Skeletal muscle satellite cell (primary cell): ENCODE results near the gene ATP10A.
A peak's percentile ranks its signal among the peaks of the same experiment; 100 is the strongest.
"Not testable (repeated sequence)": the region's sequence is repeated elsewhere in the genome, so short reads cannot be mapped to it uniquely, and the experiment has no call there.

Experiments
- H3K27me3 ChIP-seq: 2 replicates; pipeline ENCODE4 v1.7.0; 2013; ENCODE audit warnings: low read length; ENCODE audit not compliant: control insufficient read depth, insufficient read depth
- H3K36me3 ChIP-seq: 2 replicates; pipeline ENCODE4 v1.7.0; 2013; ENCODE audit warnings: mild to moderate bottlenecking, control low read depth, low read length; ENCODE audit not compliant: insufficient read depth
- H3K4me1 ChIP-seq: 2 replicates; pipeline ENCODE4 v1.7.0; 2013; ENCODE audit warnings: low read length; ENCODE audit not compliant: control insufficient read depth, insufficient read depth
- H3K4me2 ChIP-seq: 2 replicates; pipeline ENCODE4 v1.7.0; 2013; ENCODE audit warnings: mild to moderate bottlenecking, low read length
- H3K4me3 ChIP-seq: 2 replicates; pipeline ENCODE4 v1.7.0; 2013; ENCODE audit warnings: low read length
- H3K9ac ChIP-seq: 2 replicates; pipeline ENCODE4 v1.7.0; 2013; ENCODE audit warnings: mild to moderate bottlenecking, low read depth, low read length, moderate library complexity
- H3K9me3 ChIP-seq: replicated peaks from 2 replicates; pipeline ENCODE4 v1.7.0; 2013; ENCODE audit warnings: mild to moderate bottlenecking, control low read depth, low read length

The ATP10A gene

DNA sequence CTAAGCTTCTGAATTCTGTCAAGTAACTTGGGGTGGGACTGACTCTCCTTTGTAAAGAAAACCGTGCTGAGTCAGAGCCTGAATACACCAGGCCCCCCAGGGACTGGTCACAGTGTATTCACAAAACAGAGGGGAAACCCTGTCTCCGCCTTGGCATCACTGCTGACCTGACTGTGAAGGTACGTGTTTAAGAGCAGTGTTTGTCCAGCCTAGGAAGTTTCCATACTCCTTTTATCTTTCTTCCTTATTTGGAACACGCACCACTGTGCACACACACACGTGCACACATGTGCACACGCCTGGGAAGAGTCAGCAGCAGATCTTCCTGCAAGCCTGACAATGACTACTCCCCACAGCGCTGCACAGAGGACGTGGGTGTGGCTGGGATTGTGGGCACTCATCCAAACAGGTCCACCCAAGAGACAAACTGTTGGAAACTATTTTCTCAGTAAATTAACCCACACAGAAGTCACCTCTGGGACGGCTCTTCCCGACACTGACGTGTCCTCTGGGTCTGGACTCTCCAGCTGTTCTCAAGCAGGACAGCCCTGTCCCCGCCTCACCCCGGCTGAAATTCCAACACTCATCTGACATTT, 87.7 kb downstream of the ATP10A start:
- Histone ChIP-seq H3K4me1 (peaks cover 31% of the 10 kb centered on the region), H3K4me3 (peak overlapping the region; percentile 58), H3K27me3 (no peaks in the 10 kb centered on the region), H3K4me2 (peak overlapping the region; percentile 81), H3K9ac (peak overlapping the region; percentile 58), H3K36me3 (peaks cover 3% of the 10 kb centered on the region), H3K9me3 (no peaks in the 10 kb centered on the region)

DNA sequence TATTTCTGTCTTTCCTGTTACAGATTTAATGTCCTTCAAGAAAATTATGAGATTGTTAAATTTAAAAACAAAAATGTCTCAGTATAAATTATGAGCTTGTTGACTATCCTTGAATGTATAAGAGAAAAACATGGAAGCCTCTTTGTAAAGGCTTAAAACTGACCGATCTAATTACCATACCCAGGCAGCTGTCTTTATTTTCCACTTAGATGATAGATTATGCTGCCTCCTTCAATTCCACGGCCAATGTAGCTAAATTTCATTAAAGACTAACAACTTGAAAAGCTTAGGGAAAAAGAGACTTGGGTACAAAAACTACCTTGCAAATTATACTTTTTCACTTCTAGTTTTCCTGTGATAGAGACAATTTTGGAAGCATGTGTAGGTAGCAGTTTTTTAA, 88.3 kb downstream of the ATP10A start:
- H3K9me3 ChIP-seq = no peaks in the 10 kb centered on the region
- H3K4me2 ChIP-seq = peak overlapping the region; percentile 81
- H3K4me3 ChIP-seq = peak overlapping the region; percentile 58
- H3K4me1 ChIP-seq = peaks cover 31% of the 10 kb centered on the region
- no peaks in the 10 kb centered on the region for H3K27me3 ChIP-seq
- peak overlapping the region; percentile 58 for H3K9ac ChIP-seq
- H3K36me3 ChIP-seq = no peaks in the 10 kb centered on the region

DNA sequence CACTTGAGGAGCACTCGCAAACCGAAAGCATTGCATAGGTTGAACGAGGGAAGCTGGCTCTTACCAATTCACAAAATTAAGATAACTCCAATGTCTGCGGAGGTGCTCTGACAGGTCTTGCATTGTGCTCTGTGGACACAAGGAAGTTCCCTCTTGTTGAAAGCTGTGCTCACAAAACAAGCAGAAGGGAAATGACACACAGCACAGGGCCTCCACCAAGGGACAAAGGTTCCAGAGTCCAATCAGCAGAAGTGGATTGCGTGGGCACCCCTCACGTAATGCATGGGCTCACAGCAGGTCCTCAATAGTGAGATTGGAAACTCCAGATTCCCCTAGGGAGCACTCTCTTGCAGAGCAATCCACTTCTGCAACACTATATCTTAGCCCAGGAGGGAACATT, 89.9 kb downstream of the ATP10A start:
- H3K4me1 ChIP-seq = peaks cover 31% of the 10 kb centered on the region
- no peaks in the 10 kb centered on the region for H3K9me3 ChIP-seq
- H3K4me3 ChIP-seq = no peak overlapping the region
- no peak overlapping the region for H3K9ac ChIP-seq
- no peak overlapping the region for H3K4me2 ChIP-seq
- no peaks in the 10 kb centered on the region for H3K36me3 ChIP-seq
- H3K27me3 ChIP-seq = no peaks in the 10 kb centered on the region

- no peaks in the 10 kb centered on the region for H3K36me3 ChIP-seq
- no peaks in the 10 kb centered on the region for H3K9me3 ChIP-seq
- no peak overlapping the region for H3K9ac ChIP-seq
- H3K4me1 ChIP-seq = peaks cover 31% of the 10 kb centered on the region
- no peak overlapping the region for H3K4me3 ChIP-seq
- no peaks in the 10 kb centered on the region for H3K27me3 ChIP-seq
- no peak overlapping the region for H3K4me2 ChIP-seq
These were observed 90.6 kb downstream of the ATP10A start for GRCh38 chr15:25772500-25772899.

GRCh38 chr15:25771736-25772135, 91.4 kb downstream of the ATP10A start:
- H3K9ac ChIP-seq, H3K4me2 ChIP-seq, H3K4me3 ChIP-seq, H3K9me3 ChIP-seq, H3K27me3 ChIP-seq, H3K36me3 ChIP-seq: not testable (repeated sequence)
- H3K4me1 ChIP-seq = peaks cover 28% of the 10 kb centered on the region

DNA sequence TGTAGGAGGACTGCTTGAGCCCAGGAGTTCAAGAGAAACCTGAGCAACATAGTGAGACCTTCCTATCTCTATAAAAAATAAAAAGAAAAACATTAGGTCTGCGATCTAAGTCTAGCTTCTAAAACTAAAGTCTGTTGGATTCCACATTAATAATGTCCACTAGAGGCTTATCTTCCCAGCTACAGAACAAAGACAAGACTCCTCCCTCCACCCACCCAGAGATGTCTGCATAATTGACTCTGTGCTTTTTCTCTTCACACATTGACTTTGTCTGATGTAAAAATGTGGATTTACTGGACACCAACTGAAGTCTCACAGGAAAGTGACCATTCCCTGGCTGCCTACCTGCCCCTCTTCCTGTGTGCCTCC, 91.8 kb downstream of the ATP10A start:
- peaks cover 25% of the 10 kb centered on the region for H3K4me1 ChIP-seq
- no peak overlapping the region for H3K9ac ChIP-seq
- no peak overlapping the region for H3K4me3 ChIP-seq
- no peak overlapping the region for H3K4me2 ChIP-seq
- no peaks in the 10 kb centered on the region for H3K36me3 ChIP-seq
- no peaks in the 10 kb centered on the region for H3K9me3 ChIP-seq
- no peaks in the 10 kb centered on the region for H3K27me3 ChIP-seq

DNA sequence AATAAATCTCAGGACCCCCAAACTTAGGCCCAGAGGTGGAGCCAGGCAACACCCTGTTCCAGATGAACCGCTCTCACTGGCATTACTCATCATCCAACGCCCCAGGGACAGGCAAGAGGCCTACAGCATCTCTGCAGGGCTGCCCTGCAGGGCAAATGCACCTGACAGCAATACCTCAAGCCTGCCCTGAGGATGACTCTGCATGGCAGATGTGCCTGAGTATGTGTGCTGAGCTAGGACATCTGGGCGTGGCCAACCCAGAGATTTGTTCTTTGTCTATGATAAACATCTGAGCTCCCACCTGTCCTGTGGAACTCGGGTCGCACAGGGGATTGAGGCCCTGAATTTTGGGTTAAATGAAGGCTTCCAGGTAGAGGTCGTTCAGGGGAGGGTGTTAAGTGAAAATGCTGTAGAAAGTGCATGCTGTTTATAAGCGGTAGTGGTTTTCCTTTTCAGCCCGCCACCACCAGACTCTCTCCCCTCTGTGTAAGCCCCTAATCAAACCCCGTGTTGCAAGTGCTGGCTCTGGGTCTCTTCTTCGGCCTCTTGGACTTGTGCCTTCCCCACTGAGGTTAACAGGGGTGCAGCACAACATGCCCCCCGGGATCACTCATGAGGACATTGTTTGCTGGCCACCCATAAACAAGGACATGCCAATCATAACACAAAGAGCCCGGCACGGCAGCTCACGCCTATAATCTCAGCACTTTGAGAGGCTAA, 92.3 kb downstream of the ATP10A start:
- H3K27me3 ChIP-seq = no peaks in the 10 kb centered on the region

GRCh38 chr15:25770031-25770430, 93.1 kb downstream of the ATP10A start:
- H3K27me3 ChIP-seq = no peaks in the 10 kb centered on the region
- peaks cover 4% of the 10 kb centered on the region for H3K36me3 ChIP-seq
- peaks cover 12% of the 10 kb centered on the region for H3K4me1 ChIP-seq
- no peaks in the 10 kb centered on the region for H3K9me3 ChIP-seq
- no peak overlapping the region for H3K4me2 ChIP-seq
- H3K4me3 ChIP-seq = no peak overlapping the region
- no peak overlapping the region for H3K9ac ChIP-seq

More for the DNA sequence above, 92.3 kb downstream of the ATP10A start:
- H3K36me3 ChIP-seq = peaks cover 3% of the 10 kb centered on the region
- peaks cover 19% of the 10 kb centered on the region for H3K4me1 ChIP-seq
- no peak overlapping the region for H3K9ac ChIP-seq
- H3K9me3 ChIP-seq = no peaks in the 10 kb centered on the region
- H3K4me2 ChIP-seq = no peak overlapping the region
- H3K4me3 ChIP-seq = no peak overlapping the region

DNA sequence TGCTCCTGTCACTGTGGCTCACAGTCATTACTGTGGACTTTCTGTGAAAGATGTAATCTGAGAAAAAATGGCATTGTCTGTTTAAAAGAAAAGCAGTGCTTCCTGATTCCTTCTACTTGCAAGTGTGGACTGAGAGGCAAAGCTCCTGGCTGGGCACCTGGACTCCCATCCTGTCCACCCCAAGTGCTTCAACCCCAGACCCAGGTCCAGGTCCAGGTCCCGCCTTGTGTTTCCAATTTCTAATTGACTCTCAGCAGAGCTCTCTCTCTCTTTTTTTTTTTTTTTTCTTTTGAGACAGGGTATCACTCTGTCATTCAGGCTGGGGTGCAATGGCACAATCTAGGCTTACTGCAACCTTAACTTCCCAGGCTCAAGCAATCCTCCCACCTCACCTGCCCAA, 94.9 kb downstream of the ATP10A start:
- Histone ChIP-seq H3K9ac (no peak overlapping the region), H3K36me3 (peaks cover 4% of the 10 kb centered on the region), H3K27me3 (no peaks in the 10 kb centered on the region), H3K4me1 (peaks cover 8% of the 10 kb centered on the region), H3K4me3 (no peak overlapping the region), H3K4me2 (no peak overlapping the region), H3K9me3 (no peaks in the 10 kb centered on the region)

DNA sequence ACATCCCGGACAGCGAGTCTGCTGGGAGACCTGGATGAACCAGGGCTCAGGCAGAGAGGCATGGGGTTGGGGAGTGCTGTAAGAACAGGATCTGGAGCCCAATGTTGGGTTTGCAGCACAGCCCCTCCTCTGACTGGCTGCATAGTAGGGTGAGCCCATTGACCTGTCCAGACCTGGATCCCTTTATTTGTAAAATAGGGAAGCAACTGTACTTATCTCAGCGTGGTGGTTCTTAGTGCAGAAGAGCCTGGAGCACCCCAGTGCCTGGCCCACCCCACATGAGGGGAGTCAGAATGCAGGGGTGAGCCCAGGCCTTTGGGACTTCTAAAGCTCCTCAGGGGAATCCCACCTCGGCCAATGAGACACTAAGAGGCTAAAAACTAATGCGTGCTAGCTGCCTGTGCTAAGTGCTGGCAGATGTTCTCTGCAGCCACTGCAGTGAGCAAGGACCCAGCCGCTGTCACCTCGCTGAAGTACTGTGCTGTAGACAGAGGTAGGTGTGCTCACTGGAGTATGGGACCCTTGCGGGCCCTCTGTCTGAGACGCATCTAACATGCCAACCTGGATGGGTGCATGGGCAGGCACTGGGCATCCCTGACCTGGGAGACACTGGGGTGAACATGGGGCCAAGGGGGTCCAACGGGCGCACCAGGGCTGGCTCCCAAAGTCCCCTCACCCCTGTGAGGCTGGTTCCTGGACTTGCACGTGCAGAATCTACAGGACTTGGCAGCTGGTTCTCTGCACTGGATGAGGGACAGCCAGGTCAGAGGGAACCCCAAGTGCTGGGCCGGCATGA, 95.6 kb downstream of the ATP10A start:
- no peak overlapping the region for H3K4me2 ChIP-seq
- H3K4me3 ChIP-seq = no peak overlapping the region
- H3K4me1 ChIP-seq = peaks cover 12% of the 10 kb centered on the region
- no peak overlapping the region for H3K9ac ChIP-seq
- H3K9me3 ChIP-seq = no peaks in the 10 kb centered on the region
- H3K27me3 ChIP-seq = no peaks in the 10 kb centered on the region
- H3K36me3 ChIP-seq = peaks cover 4% of the 10 kb centered on the region

GRCh38 chr15:25766417-25766816, 96.7 kb downstream of the ATP10A start:
- Histone ChIP-seq H3K36me3 (peaks cover 4% of the 10 kb centered on the region), H3K9me3 (no peaks in the 10 kb centered on the region), H3K4me1 (peaks cover 14% of the 10 kb centered on the region), H3K4me2 (no peak overlapping the region), H3K9ac (no peak overlapping the region), H3K27me3 (no peaks in the 10 kb centered on the region), H3K4me3 (no peak overlapping the region)
